HepG2 (cell line): ENCODE measurements around the gene KRTAP5-6.

ENCODE experiments used
- CTCF ChIP-seq: sonication (generic); formaldehyde crosslinking; IDR thresholded peaks from 2 replicates; pipeline ENCODE4 v1.5.0; 2020; ENCODE audit warnings: mild to moderate bottlenecking, missing genetic modification reagents, moderate library complexity
- SUZ12 ChIP-seq: fragments of 150-350 bp; IDR thresholded peaks from 2 replicates; pipeline ENCODE4 v1.6.1; 2014; ENCODE audit warnings: low read depth, low read length
- ZNF263 ChIP-seq: sonication (generic); formaldehyde crosslinking; IDR thresholded peaks from 2 replicates; pipeline ENCODE4 v1.4.0; 2020; ENCODE audit warnings: missing genetic modification reagents

DNA sequence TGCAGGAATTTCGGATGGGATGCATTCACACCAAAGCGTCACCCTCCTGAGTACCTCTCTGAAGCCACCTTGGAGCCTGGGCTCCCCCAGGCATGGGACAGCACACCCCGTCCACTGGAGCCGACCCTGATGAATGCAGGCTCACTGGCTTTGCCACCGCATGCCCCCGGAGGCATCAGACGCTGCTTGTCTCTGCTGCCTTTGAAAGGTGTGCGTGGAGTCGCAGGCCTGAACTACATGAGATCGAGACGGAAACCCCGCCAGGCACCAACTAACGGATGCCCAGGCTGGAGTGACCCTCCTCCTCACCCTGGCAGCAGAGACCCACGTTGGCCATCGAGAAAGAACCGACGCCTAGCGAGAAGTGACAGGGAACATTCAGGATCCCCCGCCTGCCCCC is 45.0 kb upstream of the KRTAP5-6 start:
- no peak for TF ChIP-seq CTCF (CRISPR knock-in tag)
- no peak for TF ChIP-seq ZNF263 (CRISPR knock-in tag)
- no peak for TF ChIP-seq SUZ12
